ENCODE results near the gene CP. TPM values are rescaled to one million over a fixed set of nuclear protein-coding genes. Genes with fewer than 3 reads are reported as not detected.

CP gene
- total and polyA plus RNA-seq, 2 experiments from 2014 or later, result 0.12 TPM; not detected in 1

DNA sequence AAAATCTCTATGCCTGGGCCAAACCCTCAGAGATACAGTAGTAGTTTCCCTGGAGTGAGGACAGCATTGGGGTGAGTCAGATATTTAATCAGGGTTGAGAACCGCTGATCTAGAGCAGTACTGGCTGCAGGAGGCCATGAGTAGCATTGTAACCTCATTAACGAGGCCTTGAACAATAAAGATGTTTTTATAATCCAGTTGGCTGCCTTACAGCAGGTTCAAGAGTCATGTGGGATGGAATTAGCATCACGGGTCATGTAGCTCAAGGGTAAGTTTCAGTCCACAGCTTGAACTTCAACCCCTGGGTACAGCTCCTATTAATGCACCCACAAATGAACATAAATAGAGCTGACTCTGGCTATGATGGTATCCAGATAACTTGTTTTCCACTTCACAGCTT lies 87.1 kb downstream of the CP start:
- TF ChIP-seq, protein P1, sequence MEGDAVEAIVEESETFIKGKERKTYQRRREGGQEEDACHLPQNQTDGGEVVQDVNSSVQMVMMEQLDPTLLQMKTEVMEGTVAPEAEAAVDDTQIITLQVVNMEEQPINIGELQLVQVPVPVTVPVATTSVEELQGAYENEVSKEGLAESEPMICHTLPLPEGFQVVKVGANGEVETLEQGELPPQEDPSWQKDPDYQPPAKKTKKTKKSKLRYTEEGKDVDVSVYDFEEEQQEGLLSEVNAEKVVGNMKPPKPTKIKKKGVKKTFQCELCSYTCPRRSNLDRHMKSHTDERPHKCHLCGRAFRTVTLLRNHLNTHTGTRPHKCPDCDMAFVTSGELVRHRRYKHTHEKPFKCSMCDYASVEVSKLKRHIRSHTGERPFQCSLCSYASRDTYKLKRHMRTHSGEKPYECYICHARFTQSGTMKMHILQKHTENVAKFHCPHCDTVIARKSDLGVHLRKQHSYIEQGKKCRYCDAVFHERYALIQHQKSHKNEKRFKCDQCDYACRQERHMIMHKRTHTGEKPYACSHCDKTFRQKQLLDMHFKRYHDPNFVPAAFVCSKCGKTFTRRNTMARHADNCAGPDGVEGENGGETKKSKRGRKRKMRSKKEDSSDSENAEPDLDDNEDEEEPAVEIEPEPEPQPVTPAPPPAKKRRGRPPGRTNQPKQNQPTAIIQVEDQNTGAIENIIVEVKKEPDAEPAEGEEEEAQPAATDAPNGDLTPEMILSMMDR (IDR thresholded peaks at IDR 0.05; ENCODE audit: low read depth, low read length), result no peak
- peak in 1 of 2 donors; percentile 59 for DNase-seq (ENCODE audit: low read depth in 1 of 2, low spot score in 1 of 2)
- Histone ChIP-seq H3K36me3 (no peaks in the 10 kb centered on the region), H3K27me3 (no peaks in the 10 kb centered on the region), H3K27ac (no peak overlapping the region), H3K4me1 (ENCODE audit: low read depth) (peaks cover 7% of the 10 kb centered on the region), H3K9me3 (ENCODE audit: low read depth) (no peaks in the 10 kb centered on the region), H3K4me3 (no peak overlapping the region)

DNA sequence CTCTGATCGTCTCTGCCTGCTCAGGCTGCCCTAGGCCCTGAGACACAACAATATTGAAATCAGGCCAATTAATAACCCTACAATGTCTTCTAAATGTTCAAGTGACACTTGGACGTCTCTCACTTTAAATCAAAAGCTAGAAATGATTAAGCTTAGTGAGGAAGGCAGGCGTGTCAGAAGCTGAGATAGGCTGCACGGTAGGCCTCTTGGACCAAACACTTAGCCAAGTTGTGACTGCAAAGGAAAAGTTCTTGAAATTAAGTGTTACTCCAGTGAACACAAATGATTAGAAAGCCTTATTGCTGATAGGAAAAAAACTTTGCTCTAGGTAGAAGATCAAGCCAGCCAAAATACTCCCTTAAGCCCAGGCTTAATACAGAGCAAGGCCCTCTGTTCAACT lies 90.0 kb downstream of the CP start:
- H3K36me3 ChIP-seq, result no peaks in the 10 kb centered on the region
- TF ChIP-seq, protein P1 (IDR thresholded peaks at IDR 0.05; ENCODE audit: low read depth, low read length), result no peak
- no peak overlapping the region for H3K4me3 ChIP-seq
- H3K27ac ChIP-seq, result no peak overlapping the region
- peak in 1 of 2 donors; percentile 13 for DNase-seq (ENCODE audit: low read depth in 1 of 2, low spot score in 1 of 2)
- no peaks in the 10 kb centered on the region for H3K27me3 ChIP-seq
- H3K4me1 ChIP-seq (ENCODE audit: low read depth), result peaks cover 7% of the 10 kb centered on the region
- no peaks in the 10 kb centered on the region for H3K9me3 ChIP-seq (ENCODE audit: low read depth)

DNA sequence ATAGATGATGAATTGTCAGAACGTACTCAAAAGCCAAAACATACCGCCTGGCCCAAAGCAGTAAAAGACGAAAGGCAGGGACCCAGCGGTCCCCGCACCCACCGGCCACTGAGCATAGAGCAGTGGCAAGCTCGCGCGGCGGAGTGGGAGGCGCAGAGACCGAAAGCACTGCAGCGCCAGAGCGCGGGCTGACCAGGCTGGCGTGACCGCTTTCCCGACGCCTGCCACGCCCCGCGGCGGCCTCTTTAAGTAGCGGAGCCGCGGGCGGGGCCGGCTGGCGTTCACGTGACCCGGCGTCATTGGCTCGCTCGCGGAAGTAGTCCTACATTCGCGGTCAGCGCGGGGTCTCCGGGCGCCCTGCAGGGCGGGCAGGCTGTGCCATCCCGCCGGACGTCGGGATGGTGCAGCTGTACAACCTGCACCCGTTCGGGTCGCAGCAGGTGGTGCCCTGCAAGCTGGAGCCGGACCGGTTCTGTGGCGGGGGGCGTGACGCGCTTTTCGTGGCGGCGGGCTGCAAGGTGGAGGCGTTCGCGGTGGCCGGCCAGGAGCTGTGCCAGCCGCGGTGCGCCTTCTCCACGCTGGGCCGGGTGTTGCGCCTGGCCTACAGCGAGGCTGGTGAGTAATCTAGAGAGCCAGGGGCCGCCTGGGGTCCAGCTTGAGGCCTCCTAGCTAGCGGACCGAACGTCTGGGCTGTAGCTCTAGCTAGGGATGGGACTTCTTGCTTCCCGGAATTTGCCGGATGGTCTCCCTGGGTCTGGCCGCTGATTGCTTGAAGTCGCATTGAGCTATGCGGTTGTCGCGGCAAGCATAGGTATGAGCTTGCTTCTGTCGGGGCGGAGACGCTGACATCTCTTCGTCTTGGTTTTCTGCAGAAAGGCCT lies 92.1 kb downstream of the CP start, which contains the start of gene HPS3:
HPS3 (plus strand) TSS at position 313 of the 880 bp plus-strand sequence; CDS start at position 399, 86 bp downstream.
- Histone ChIP-seq H3K4me1 (ENCODE audit: low read depth) (peaks cover 7% of the 10 kb centered on the region), H3K36me3 (no peaks in the 10 kb centered on the region), H3K27me3 (no peaks in the 10 kb centered on the region), H3K9me3 (ENCODE audit: low read depth) (no peaks in the 10 kb centered on the region), H3K4me3 (peak within 1 kb of the TSS; percentile 76), H3K27ac (no peak within 1 kb of the TSS)
- peak; percentile 92 to 97 for DNase-seq (ENCODE audit: low read depth in 1 of 2, low spot score in 1 of 2)
- TF ChIP-seq, protein P1 (IDR thresholded peaks at IDR 0.05; ENCODE audit: low read depth, low read length), result no peak

DNA sequence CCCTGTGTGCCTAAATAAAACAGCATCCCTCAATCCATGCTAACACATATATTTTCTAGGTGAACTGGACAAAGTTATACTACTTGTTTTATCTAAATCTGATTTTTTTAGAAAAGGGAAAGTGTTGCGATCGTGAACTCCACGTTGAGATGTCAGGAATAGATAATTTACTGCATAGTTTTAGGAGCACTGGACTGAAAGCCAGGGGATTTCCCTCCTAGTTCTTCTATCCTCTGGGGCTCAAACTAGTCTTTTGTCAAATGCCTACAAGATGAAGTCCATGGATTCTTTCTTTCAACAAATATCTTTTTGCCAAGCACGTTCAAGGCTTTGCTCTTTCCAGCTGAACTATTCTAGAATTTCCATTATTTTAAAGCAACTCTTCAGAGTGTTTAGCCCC lies 92.8 kb downstream of the CP start:
- no peaks in the 10 kb centered on the region for H3K9me3 ChIP-seq (ENCODE audit: low read depth)
- no peaks in the 10 kb centered on the region for H3K27me3 ChIP-seq
- no peaks in the 10 kb centered on the region for H3K36me3 ChIP-seq
- H3K4me3 ChIP-seq, result peak overlapping the region; percentile 76
- TF ChIP-seq, protein P1 (IDR thresholded peaks at IDR 0.05; ENCODE audit: low read depth, low read length), result no peak
- DNase-seq (ENCODE audit: low read depth in 1 of 2, low spot score in 1 of 2), result no peak
- no peak overlapping the region for H3K27ac ChIP-seq
- H3K4me1 ChIP-seq (ENCODE audit: low read depth), result peaks cover 7% of the 10 kb centered on the region

DNA sequence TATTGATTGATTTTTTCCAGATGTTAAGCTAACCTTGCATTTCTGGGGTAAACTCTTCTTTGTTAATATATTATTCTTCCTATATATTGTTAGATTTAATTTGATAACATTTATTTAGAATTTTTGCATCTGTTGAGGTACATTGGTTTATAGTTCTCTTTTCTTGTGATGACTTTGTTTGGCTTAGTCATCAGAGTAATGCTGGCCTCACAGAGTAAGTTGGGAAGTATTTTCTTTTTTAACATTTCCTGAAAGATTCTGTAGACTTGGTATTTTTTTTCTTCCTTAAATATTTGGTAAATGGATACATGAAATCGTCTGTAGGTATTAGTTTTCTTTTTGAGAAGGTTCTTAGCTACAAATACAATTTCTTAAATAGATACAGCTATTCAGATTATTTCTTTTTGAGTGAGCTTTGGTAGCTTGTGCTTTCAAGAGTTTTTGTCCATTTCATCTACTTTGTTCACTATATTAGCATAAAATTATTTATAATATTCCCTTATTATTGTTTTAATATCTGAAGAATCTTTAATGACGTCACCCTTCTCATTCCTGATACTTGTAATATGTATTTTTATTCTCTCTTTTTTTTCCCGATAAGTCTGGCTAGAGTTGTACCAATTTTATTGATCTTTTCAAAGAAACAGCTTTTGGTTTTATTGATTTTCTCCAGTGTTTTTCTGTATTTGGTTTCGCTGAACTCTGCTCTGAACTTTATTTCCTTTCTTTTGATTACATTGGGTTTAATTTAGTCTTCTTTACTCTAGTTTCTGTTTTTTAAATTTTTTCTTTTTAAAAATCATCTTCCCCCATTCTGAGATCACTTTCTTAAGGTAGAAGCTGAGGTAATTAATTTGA lies 98.7 kb downstream of the CP start:
- H3K9me3 ChIP-seq (ENCODE audit: low read depth), result no peaks in the 10 kb centered on the region
- no peak for DNase-seq (ENCODE audit: low read depth in 1 of 2, low spot score in 1 of 2)
- H3K27me3 ChIP-seq, result no peaks in the 10 kb centered on the region
- H3K4me3 ChIP-seq, result no peak overlapping the region
- TF ChIP-seq, protein P1 (IDR thresholded peaks at IDR 0.05; ENCODE audit: low read depth, low read length), result no peak
- no peaks in the 10 kb centered on the region for H3K4me1 ChIP-seq (ENCODE audit: low read depth)
- no peaks in the 10 kb centered on the region for H3K36me3 ChIP-seq
- H3K27ac ChIP-seq, result no peak overlapping the region

Other genes with a start within 250 kb of the CP start
- gene GYG1, start 230.3 kb downstream of the CP start, total RNA-seq, result 11.2 and 24.5 TPM in 2 replicates
- gene GYG1, start 230.3 kb downstream of the CP start, polyA plus RNA-seq, result 31.9 and 47.8 TPM in 2 replicates
- gene HLTF, start 135.3 kb downstream of the CP start, total RNA-seq, result 31.0 and 52.8 TPM in 2 replicates
- gene HLTF, start 135.3 kb downstream of the CP start, polyA plus RNA-seq, result 43.3 and 46.2 TPM in 2 replicates
- 9.5 and 13.0 TPM in 2 replicates for gene HPS3, start 92.2 kb downstream of the CP start, total RNA-seq
- gene HPS3, start 92.2 kb downstream of the CP start, polyA plus RNA-seq, result 12.9 and 13.3 TPM in 2 replicates
- gene TM4SF18, start 111.8 kb upstream of the CP start, total RNA-seq, result 0.33 TPM in 1 of 2 replicates, not detected in the other
- gene TM4SF18, start 111.8 kb upstream of the CP start, polyA plus RNA-seq, result not detected in 2 replicates
- 0.80 and 3.1 TPM in 2 replicates for gene TM4SF1, start 155.8 kb upstream of the CP start, total RNA-seq
- gene TM4SF1, start 155.8 kb upstream of the CP start, polyA plus RNA-seq, result 1.7 and 4.3 TPM in 2 replicates

Measured in cardiac muscle cell (in vitro differentiated cells and primary cell).